D721Med (cell line): ENCODE results near the gene CABP4.

Source experiments
- DNase-seq: peaks from one replicate; pipeline ENCODE4 v3.0.0; 2011; ENCODE audit warnings: low spot score; ENCODE audit not compliant: insufficient read length
- FAIRE-seq: peaks from 2 replicates; lab custom pipeline; 2011; peaks lifted over from hg19 to GRCh38; lab: Jason Lieb, UNC
- TF ChIP-seq, protein P1 (sequence below): IDR thresholded peaks from 2 replicates; pipeline ENCODE4 v1.5.1; 2012; ENCODE audit warnings: mild to moderate bottlenecking, control low read depth; ENCODE audit not compliant: insufficient read depth; ENCODE audit errors: missing control alignments

CABP4 gene

GRCh38 chr11:67499808-67500483 is 44.8 kb downstream of the CABP4 start:
- no peak for DNase-seq
- TF ChIP-seq, protein P1, sequence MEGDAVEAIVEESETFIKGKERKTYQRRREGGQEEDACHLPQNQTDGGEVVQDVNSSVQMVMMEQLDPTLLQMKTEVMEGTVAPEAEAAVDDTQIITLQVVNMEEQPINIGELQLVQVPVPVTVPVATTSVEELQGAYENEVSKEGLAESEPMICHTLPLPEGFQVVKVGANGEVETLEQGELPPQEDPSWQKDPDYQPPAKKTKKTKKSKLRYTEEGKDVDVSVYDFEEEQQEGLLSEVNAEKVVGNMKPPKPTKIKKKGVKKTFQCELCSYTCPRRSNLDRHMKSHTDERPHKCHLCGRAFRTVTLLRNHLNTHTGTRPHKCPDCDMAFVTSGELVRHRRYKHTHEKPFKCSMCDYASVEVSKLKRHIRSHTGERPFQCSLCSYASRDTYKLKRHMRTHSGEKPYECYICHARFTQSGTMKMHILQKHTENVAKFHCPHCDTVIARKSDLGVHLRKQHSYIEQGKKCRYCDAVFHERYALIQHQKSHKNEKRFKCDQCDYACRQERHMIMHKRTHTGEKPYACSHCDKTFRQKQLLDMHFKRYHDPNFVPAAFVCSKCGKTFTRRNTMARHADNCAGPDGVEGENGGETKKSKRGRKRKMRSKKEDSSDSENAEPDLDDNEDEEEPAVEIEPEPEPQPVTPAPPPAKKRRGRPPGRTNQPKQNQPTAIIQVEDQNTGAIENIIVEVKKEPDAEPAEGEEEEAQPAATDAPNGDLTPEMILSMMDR = no peak
- no peak for FAIRE-seq

- no peak for FAIRE-seq
These were observed 45.3 kb downstream of the CABP4 start for GRCh38 chr11:67500484-67500821.

GRCh38 chr11:67500831-67501715 is 45.9 kb downstream of the CABP4 start:
- DNase-seq (no peak), FAIRE-seq (no peak)
- TF ChIP-seq, protein P1 = no peak

More at GRCh38 chr11:67500484-67500821, 45.3 kb downstream of the CABP4 start:
- DNase-seq = peak; percentile 24
- TF ChIP-seq, protein P1 = no peak

GRCh38 chr11:67501854-67502253 is 46.7 kb downstream of the CABP4 start:
- DNase-seq (no peak), FAIRE-seq (no peak)
- TF ChIP-seq, protein P1 = no peak

DNA sequence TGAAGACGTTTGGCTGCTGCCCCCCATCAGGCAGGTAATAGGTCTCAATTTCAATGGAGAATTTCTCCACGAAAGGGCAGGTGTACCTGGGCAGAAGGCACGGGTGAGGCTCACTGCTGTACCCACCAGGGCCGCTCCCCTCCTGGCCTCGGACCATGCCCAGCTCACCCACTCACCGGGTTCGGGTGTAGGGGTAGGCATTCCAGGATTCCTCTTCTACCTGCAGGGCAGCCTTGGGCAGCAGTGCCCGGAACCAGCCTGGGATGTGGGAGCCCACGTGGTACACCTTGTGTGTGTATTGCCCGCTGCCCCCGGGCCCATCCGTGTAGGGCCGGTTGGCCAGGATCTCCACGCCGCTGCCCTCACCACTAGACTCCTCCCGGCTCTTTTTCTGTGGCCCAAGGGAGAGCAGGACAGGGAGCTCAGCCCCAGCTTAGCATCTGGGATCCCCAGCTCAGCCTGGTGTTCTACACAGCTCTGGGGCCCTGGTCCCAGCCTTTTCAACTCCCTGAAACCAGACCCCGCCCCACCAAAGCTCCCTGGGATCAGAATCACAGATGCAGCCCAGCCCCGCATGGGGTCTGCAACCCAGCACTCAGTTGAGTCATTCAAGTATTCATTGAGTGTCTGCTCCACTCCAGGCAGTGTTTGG is 47.3 kb downstream of the CABP4 start:
- DNase-seq (no peak), FAIRE-seq (no peak)
- TF ChIP-seq, protein P1 = no peak

GRCh38 chr11:67503119-67504004 is 48.2 kb downstream of the CABP4 start:
- DNase-seq (peak; percentile 93), FAIRE-seq (no peak)
- TF ChIP-seq, protein P1 = no peak
